Muscle of arm (tissue), 14 donors: ENCODE results near the gene COMMD10. TPM values are rescaled to one million over a fixed set of nuclear protein-coding genes. Genes with fewer than 3 reads are reported as not detected.
"Not testable (repeated sequence)": the region's sequence is repeated elsewhere in the genome, so short reads cannot be mapped to it uniquely, and the experiment has no call there.

Experiments used
- DNase-seq: peaks from one replicate; pipeline ENCODE4 v3.0.0-alpha.2; 2013
- long read RNA-seq, 11 donors: transcript quantifications; one replicate each; lab custom pipeline, GENCODE V29; 2026
- polyA plus RNA-seq, 12 donors: library from polyadenylated mRNA; unstranded; fragments of 120-200 nt; gene quantifications; one replicate each; pipeline ENCODE4 v1.2.1, GENCODE V29; 2013; ENCODE audit not compliant: insufficient read length in 12 of 12

COMMD10 gene
- polyA plus RNA-seq: 10 to 100 TPM in 11 of 12 donors, not detected in 1; 20.7 to 54.7 (median 34.8) TPM
- long read RNA-seq, donor 1, transcript COMMD10-201 (7 exons, 1,469 nt): major isoform, 12 of 12 reads
- long read RNA-seq, donor 1, partial matches to known transcripts: 0 of 12 reads
- long read RNA-seq, donor 1, other reads (novel, unspliced or antisense): 0 of 12 reads
- long read RNA-seq, donor 2, transcript COMMD10-201 (7 exons, 1,469 nt): major isoform, 18 of 18 reads
- long read RNA-seq, donor 2, partial matches to known transcripts: 0 of 18 reads
- long read RNA-seq, donor 2, other reads (novel, unspliced or antisense): 0 of 18 reads
- long read RNA-seq, donor 3, transcript COMMD10-201 (7 exons, 1,469 nt): major isoform, 7 of 8 reads
- long read RNA-seq, donor 3, partial matches to known transcripts: 0 of 8 reads
- long read RNA-seq, donor 3, other reads (novel, unspliced or antisense): 0 of 8 reads
- long read RNA-seq, donor 4, transcript COMMD10-201 (7 exons, 1,469 nt): major isoform, 6 of 7 reads
- long read RNA-seq, donor 4, partial matches to known transcripts: 0 of 7 reads
- long read RNA-seq, donor 4, other reads (novel, unspliced or antisense): 0 of 7 reads
- long read RNA-seq, donor 5, transcript COMMD10-201 (7 exons, 1,469 nt): major isoform, 17 of 17 reads
- long read RNA-seq, donor 5, partial matches to known transcripts: 0 of 17 reads
- long read RNA-seq, donor 5, other reads (novel, unspliced or antisense): 0 of 17 reads
- long read RNA-seq, donor 6, transcript COMMD10-201 (7 exons, 1,469 nt): major isoform, 9 of 9 reads
- long read RNA-seq, donor 6, partial matches to known transcripts: 0 of 9 reads
- long read RNA-seq, donor 6, other reads (novel, unspliced or antisense): 0 of 9 reads
- long read RNA-seq, donor 7, partial matches to known transcripts: 0 of 4 reads
- long read RNA-seq, donor 7, other reads (novel, unspliced or antisense): 0 of 4 reads
- long read RNA-seq, donor 8, transcript COMMD10-201 (7 exons, 1,469 nt): major isoform, 9 of 9 reads
- long read RNA-seq, donor 8, partial matches to known transcripts: 0 of 9 reads
- long read RNA-seq, donor 8, other reads (novel, unspliced or antisense): 0 of 9 reads
- long read RNA-seq, donor 9, transcript COMMD10-201 (7 exons, 1,469 nt): major isoform, 5 of 5 reads
- long read RNA-seq, donor 9, partial matches to known transcripts: 0 of 5 reads
- long read RNA-seq, donor 9, other reads (novel, unspliced or antisense): 0 of 5 reads
- long read RNA-seq, donor 10, transcript COMMD10-201 (7 exons, 1,469 nt): major isoform, 13 of 20 reads
- long read RNA-seq, donor 10, partial matches to known transcripts: 7 of 20 reads
- long read RNA-seq, donor 10, other reads (novel, unspliced or antisense): 0 of 20 reads
- long read RNA-seq, donor 11, transcript COMMD10-201 (7 exons, 1,469 nt): major isoform, 19 of 19 reads
- long read RNA-seq, donor 11, partial matches to known transcripts: 0 of 19 reads
- long read RNA-seq, donor 11, other reads (novel, unspliced or antisense): 0 of 19 reads

DNA sequence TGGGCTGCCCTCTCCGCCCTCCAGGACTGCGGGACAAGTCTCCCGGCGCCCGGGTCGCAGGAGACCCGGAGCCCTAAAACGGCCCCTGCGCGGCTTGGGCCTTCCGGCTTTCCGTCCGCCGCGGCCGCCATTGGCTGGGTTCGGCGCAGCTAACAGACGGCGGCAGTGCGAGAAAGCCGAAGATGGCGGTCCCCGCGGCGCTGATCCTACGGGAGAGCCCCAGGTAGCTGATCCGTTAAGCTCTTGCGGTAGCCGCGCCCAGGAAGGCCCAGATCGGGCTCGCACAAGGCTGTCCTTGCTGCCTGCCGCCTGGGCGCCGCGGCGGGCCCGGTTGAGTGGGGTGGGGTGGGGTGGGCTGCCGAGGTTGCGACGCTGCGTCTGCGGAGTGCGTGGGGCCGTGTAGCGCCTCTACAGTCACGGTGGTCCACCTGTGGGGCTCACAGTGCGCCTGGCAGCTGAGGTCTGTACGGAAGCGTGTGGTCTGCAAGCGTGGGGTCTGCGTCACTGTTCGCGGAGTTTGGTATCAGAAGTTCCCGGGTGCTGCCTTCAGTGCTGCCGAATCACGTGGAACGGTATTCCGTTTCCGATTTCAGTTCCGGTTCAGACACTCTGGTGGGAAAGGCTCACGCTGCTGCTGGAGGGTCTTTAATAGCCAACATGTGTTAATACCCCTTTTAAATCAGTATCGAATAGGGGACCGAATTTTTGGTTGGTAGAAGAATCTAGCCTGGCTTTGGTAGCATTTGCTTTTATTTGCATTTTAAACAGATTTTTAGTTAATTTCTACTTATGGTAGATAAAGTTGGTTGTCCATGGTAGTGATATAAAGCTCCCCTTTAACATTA is at the start of gene COMMD10:
COMMD10 (plus strand) TSS at position 155 of the 845 bp plus-strand sequence.
- peak; percentile 89 for DNase-seq

- no peak for DNase-seq
These were observed 49.7 kb upstream of the COMMD10 start for GRCh38 chr5:116035123-116035522.

DNA sequence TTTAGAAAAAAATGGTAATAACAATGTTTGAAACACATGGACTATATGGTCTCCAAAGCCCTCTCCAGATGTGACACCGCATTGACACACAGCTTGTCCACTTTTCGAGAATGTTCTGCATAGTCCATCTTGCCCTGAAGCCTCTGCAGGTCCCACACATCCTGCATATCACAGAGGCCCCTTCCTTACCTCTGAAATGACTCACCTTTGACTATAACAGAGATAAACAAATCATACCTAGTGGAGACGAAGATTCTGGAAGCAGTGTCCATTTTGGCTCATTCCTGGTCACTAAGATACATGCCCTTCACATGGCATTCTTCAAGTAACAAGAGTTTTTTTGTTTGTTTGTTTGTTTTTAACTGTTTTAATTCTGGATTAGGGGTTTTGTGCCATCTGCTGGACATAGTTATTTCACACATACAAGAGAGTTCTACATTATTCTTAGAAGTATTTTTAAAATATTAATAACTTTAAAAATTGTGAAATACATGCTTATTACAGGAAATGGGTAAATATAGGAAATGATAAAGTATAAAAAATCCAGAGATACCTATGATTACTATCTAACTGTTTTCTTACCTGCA is 47.5 kb upstream of the COMMD10 start:
- DNase-seq: no peak

- no peak for DNase-seq
These were observed 46.0 kb upstream of the COMMD10 start for GRCh38 chr5:116038817-116039216.

- no peak for DNase-seq
These were observed 42.5 kb upstream of the COMMD10 start for GRCh38 chr5:116042375-116042774.

- DNase-seq: no peak
These were observed 40.8 kb upstream of the COMMD10 start for GRCh38 chr5:116044073-116044472.

DNA sequence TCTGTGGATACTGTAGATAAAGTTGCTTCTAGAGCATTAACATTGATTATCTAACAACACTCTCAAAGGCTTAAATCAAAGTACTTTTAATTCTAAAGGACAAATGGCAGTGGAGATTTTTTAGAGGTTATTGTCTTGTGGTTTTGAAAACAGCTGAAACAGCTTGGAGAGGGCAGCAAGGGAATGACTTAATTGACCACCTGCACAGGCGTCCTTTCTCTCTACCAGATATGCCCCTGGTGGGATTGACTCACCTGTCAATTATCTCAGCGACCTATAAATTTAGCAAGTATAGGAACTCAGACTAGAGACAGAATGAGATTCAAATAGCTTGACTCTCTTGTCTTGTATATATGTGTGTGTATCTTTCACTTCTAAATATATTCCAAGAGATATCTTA is 39.0 kb upstream of the COMMD10 start:
- DNase-seq: no peak

GRCh38 chr5:116046261-116046660 is 38.6 kb upstream of the COMMD10 start:
- no peak for DNase-seq

DNA sequence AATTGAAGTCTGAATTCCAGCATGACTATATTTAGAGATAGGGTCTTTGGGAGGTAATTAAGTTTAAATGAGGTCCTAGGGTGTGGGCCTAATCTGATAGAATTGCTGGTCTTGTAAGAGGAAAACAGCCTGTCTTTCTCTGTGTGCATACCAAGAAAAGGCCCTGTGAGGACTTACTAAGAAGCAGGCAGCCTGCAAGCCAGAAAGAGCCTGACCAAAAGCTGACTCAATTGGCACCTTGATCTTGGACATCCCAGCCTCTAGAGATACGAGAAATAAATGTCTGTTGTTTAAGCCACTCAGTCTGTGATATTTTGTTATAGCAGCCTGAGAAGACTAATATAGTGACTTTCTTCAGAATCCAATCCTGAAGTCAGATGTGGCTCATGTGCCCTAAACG is 38.0 kb upstream of the COMMD10 start:
- no peak for DNase-seq

- DNase-seq: no peak
These were observed 26.4 kb upstream of the COMMD10 start for GRCh38 chr5:116058346-116058936.

GRCh38 chr5:116062352-116062751 is 22.5 kb upstream of the COMMD10 start:
- no peak for DNase-seq

- DNase-seq: no peak
These were observed 20.9 kb upstream of the COMMD10 start for GRCh38 chr5:116063950-116064349.

DNA sequence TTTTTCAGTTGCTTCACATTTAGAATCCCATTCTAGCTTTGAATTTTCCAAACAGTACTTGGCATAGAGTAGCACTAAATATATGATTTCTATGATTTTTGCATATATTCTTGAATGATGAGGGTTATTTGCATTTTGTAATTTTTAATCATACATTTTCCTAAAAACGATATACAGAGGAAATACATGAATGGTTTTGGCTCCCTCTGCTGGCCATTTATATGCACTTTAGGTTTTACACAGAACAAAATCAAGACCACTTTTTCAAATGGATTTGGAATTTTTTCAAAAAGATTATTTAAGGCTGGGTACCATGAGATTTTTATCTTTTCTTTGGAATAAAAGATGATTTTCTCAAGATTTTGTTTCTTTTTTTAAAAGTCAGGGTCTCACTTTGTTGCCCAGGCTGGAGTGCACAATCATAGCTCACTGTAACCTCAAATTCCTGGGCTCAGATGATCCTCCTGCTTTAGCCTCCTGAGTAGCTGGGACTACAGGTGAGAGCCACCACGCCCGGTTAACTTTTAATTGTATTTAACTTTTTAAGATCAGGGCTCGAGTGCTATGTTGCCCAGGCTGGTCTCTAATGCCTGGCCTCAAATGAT is 16.7 kb upstream of the COMMD10 start:
- peak; percentile 69 for DNase-seq

- DNase-seq: no peak
These were observed 13.6 kb upstream of the COMMD10 start for GRCh38 chr5:116071211-116071610.

- DNase-seq: no peak
These were observed 9.5 kb upstream of the COMMD10 start for GRCh38 chr5:116075191-116075831.

GRCh38 chr5:116076496-116076895 is 8.3 kb upstream of the COMMD10 start:
- no peak for DNase-seq

GRCh38 chr5:116078199-116078598 is 6.6 kb upstream of the COMMD10 start:
- DNase-seq: no peak

- DNase-seq: no peak
These were observed 536 bp upstream of the COMMD10 start for GRCh38 chr5:116084287-116084691.

DNA sequence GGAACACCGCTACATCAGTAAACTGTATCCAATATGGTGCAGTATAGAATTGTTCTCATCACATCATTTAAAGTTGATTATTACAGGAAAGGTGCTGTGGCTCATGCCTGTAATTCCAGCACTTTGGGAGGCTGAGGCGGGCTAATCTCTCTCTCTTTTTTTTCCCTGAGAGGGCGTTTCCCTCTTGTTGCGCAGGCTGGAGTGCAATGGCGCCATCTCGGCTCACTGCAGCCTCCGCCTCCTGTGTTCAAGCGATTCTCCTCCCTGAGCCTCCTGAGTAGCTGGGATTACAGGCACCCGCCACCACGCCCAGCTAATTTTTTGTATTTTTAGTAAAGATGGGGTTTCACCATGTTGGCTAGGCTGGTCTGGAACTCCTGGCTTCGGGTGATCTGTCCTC is 1.5 kb downstream of the COMMD10 start:
- not testable (repeated sequence) for DNase-seq
